ENCODE data around the gene TP53TG3D.
"Not testable (repeated sequence)": the region's sequence is repeated elsewhere in the genome, so short reads cannot be mapped to it uniquely, and the experiment has no call there.

DNA sequence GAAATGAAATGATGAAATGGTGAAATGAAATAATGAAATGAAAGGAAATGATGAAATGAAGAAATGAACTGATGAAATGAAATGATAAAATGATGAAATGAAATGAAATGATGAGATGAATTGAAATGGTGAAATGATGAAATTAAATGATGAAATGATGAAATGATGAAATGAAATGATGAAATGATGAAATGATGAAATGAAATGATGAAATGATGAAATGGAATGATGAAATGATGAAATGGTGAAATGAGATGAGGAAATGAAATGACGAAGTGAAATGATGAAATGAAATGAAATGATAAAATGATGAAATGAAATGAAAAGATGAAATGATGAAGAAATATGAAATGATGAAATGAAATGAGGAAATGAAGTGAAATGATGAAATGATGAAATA is 28.8 kb downstream of the TP53TG3D start:
- not testable (repeated sequence) for TF ChIP-seq EZH2phosphoT487 (IDR thresholded peaks at IDR 0.05; ENCODE audit: insufficient read depth, low read depth); EZH2 (IDR thresholded peaks at IDR 0.05; ENCODE audit: insufficient read depth, poor library complexity, severe bottlenecking)
